Hematopoietic multipotent progenitor cell treated with erythropoietin and hydrocortisone succinate and interleukin-3 and kit ligand, for 8 days (in vitro differentiated cells): ENCODE measurements around the gene SERAC1.
"Not testable (repeated sequence)": the region's sequence is repeated elsewhere in the genome, so short reads cannot be mapped to it uniquely, and the experiment has no call there.

Experiments used
- DNase-seq: peaks from one replicate; pipeline ENCODE4 v3.0.0-alpha.2; 2015

Gene SERAC1

GRCh38 chr6:158168040-158168289 lies at the start of gene SERAC1:
Gene SERAC1, minus strand, starts transcription at chr6:158168262. Its CDS starts 9,899 bp downstream, at chr6:158158363.
- DNase-seq = no peak

GRCh38 chr6:158213925-158214674 lies 46.0 kb upstream of the SERAC1 start:
- DNase-seq = peak; percentile 82

DNA sequence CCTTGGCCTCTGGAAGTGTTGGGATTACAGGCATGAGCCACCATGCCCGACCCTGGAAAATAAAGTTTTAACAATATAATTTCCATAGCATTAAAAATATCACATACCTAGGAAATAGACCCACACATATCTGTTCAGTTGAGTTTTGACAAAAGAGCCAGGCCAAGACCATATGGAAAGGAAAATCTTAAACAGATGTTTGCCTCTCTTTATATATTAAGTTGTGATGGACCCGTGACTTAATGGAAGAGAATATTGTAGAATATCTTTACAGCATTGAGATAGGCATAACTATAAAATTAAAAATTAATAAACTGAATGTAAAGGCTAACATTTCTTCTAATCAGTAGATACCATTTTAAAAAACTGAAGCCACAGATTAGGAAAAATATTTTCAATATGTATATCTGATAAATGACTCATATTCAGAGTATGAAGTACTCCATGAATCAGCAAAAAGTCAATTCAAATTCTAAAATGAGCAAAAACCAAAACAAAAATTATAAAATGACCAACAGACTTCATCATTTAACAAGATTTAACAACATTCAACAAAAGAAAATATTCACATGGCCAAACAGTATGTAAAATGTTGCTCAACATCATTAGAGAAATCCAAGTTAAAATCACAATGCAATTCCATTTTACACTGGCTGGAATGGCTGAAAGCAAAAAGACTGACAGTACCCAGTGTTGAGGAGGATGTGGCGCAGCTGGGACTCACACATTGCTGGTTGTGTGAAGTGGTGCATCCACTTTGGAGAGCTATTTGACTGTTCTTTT lies 43.4 kb upstream of the SERAC1 start:
- DNase-seq = peak; percentile 18

DNA sequence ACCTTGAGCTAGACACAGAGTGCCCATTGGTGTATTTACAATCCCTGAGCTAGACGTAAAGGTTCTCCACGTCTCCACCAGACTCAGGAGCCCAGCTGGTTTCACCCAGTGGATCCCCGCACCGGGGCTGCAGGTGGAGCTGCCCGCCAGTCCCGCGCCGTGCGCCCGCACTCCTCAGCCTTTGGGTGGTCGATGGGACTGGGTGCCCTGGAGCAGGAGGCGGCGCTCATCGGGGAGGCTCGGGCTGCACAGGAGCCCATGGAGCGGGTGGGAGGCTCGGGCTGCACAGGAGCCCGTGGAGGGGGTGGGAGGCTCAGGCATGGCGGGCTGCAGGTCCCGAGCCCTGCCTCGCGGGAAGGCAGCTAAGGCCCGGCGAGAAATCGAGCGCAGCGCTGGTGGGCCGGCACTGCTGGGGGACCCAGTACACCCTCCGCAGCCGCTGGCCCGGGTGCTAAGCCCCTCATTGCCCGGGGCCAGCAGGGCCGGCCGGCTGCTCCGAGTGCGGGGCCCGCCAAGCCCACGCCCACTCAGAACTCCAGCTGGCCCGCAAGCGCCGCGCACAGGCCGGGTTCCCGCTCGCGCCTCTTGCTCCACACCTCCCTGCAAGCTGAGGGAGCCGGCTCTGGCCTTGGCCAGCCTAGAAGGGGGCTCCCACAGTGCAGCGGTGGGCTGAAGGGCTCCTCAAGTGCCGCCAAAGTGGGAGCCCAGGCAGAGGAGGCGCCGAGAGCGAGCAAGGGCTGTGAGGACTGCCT lies 41.7 kb upstream of the SERAC1 start:
- DNase-seq = not testable (repeated sequence)

DNA sequence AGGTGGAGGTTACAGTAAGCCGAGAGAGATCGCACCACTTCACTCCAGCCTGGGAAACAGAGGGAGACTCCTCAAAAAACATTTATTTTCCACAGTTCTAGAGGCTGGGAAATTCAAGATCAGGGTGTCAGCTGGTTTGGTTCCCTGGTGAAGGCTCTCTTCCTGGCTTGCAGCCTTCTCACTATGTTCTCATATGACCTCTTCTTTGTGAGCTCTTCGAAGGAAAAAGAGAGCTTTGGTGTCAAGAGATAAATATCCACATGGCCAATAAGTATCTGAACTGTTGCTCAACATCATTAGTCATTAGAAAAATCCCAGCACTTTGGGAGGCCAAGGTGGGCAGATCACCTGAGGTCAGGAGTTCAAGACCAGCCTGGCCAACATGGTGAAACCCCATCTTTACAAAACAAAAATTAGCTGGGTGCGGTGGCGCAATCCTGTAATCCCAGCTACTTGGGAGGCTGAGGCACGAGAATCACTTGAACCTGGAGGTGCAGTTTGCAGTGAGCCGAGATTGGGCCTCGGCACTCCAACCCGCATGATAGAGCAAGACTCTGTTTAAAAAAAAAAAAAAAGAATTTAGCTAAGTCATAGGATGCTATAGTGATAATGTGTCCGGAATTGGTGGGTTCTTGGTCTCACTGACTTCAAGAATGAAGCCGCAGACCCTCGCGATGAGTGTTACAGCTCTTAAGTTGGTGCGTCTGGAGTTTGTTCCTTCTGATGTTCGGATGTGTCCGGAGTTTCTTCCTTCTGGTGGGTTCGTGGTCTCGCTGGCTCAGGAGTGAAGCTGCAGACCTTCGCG lies 40.4 kb upstream of the SERAC1 start:
- not testable (repeated sequence) for DNase-seq

GRCh38 chr6:158207422-158207788 lies 39.3 kb upstream of the SERAC1 start:
- DNase-seq = no peak

DNA sequence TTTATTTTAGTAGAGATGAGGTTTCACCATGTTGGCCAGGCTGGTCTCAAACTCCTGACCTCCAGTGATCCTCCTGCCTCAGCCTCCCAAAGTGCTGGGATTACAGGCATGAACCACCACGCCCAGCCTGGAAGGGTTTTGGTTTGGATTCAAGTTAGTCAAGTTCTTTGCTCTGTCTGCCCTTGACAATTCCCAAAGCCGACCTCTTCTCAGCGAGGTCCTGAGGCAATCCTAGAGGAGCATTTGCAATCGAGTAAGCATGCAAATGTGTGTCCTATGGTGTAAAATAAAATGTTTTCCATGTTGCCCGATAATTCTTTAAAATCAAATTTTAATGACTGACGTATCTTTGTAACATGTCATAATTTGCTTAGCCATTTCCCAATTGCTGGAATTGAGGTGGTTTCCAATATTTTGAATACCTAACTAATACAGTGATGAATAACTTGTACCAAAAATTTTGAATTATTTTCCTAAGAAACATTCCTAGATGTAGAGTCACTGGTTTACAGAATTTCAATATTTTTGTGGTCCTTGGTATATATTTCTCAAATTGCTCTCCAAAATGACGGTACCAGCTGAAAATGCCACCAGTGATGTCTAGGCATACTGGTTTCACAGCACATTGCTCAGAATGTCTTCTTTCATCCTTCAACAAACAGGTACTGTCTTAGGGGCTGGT lies 38.8 kb upstream of the SERAC1 start:
- no peak for DNase-seq

- DNase-seq = peak; percentile 12
Measured at GRCh38 chr6:158205169-158205944, 37.3 kb upstream of the SERAC1 start.

GRCh38 chr6:158198461-158198860 lies 30.4 kb upstream of the SERAC1 start:
- DNase-seq = no peak

DNA sequence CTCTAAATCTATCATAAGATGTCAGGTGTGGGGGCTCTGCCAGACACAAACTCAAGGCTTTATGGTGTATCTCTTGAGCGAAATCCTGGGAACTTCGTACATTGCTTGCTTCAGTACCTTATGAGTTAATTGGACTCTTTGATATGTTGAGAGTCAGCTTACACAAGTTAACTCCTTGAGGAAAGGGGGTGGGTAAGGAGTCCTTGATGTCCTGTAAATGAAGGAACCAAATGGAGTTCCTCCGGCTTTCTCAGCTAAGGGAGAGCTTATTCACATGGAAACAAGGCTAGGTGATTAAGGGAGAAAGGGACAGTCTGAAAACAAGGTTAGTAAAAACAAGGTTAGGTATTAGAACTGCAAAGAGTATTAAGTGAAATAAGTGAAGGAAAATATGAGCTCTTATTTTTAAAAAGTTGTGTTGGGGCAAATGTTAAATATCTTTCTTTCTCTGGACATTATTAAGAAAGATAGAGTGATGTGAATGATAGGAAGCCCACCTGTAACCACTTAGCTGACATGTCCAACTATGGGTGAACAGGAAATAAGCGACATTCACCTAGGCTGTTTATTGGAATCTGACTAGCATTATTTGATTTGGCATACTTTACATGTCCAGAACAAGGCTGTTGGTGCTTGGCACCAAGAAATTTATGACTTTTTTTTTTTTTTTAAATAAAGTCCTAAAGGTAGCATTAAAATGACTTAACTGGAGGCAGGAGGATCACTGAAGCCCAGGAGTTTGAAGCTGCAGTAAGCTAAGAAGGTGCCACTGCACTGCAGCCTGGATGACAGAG lies 26.6 kb upstream of the SERAC1 start:
- DNase-seq = no peak

DNA sequence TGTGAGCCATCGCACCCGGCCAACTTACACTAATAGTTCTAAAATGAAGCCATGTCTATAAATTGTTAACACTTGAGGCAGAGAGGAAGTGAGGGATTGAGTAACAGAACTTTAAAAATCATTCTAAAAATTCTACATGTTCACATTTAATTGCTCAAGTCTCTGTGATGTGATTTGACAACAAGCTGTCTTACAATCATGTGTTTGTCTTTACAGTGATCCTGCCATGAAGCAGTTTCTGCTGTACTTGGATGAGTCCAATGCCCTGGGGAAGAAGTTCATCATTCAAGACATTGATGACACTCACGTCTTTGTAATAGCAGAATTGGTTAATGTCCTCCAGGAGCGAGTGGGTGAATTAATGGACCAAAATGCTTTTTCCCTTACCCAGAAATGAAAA lies 23.7 kb upstream of the SERAC1 start:
- no peak for DNase-seq

DNA sequence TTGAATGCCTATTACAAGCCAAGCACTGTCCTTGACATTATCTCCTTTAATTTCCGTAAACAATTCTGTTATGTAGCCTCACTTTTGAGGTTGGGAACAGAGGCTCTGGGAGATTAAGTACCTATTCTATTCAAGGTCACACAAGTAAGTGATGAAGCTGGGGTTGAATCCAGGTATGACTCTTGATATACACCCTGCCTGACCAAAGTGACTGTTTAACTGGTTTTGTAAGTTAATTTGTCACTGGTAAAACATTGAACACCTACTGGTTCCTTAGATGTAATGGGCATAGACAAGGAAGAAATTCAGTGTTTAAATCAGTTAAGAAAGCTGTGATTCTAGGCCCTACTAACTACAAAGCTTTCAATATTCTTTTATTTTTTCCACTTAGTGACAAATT lies 23.0 kb upstream of the SERAC1 start:
- DNase-seq = no peak

DNA sequence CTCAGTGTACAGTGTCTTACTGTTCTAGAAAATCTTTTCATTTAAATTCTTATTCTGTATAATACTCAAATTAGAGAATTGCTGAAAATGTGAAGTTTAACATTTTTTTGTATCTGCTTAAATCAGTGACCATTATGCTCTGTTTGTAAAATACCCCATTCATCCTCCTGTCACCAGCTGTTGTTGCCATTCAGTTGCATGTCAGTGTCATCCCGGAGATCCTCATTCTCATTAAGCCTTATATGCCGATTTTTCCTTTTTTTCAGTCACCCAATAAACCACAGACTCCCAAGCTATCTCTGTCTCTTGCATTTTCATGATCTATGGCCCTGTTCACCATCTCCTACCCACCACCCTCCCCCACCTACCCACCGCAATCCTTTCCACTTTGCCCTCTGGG lies 20.5 kb upstream of the SERAC1 start:
- no peak for DNase-seq

GRCh38 chr6:158185729-158186456 lies 17.8 kb upstream of the SERAC1 start:
- no peak for DNase-seq

DNA sequence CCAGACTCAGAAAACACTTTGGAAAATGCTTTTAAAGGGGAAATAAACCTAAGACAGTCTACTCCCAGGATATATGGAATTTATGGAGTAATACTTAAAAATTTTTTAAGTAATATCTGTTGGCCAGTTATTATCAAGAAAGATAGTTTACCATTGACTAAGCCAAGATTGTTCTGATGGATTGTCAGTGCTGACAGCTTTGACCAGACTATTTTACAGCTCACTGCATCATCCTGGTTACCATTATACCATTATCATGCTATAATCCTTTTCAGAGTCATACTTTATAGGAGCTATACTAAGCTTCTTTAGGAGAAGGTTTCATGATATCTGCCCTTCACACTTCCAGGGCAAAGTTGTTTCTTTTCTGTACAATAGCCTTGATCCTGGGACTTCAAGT lies 16.5 kb upstream of the SERAC1 start:
- DNase-seq = no peak

DNA sequence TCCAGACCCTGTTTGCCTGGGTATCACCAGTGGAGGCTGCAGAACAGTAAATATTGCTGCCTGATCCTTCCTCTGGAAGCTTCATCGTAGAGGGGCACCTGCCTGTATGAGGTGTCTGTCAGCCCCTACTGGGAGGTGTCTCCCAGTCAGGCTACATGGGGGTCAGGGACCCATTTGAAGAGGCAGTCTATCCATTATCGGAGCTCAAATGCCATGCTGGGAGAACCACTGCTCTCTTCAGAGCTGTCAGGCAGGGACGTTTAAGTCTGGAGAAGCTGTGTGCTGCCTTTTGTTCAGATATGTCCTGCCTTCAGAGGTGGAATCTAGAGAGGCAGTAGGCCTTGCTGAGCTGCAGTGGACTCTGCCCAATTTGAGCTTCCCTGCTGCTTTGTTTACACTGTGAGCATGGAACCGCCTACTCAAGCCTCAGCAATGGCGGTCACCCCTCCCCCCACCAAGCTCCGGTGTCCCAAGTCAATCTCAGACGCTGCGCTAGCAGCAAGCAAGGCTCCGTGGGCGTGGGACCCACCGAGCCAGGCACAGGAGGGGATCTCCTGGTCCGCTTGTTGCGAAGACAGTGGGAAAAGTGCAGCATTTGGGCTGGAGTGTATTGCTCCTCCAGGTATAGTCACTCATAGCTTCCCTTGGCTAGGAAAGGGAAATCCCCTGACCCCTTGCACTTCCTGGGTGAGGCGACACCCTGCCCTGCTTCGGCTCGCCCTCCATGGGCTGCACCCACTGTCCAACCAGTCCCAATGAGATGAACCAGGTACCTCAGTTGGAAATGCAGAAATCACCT lies 15.3 kb upstream of the SERAC1 start:
- DNase-seq = not testable (repeated sequence)

DNA sequence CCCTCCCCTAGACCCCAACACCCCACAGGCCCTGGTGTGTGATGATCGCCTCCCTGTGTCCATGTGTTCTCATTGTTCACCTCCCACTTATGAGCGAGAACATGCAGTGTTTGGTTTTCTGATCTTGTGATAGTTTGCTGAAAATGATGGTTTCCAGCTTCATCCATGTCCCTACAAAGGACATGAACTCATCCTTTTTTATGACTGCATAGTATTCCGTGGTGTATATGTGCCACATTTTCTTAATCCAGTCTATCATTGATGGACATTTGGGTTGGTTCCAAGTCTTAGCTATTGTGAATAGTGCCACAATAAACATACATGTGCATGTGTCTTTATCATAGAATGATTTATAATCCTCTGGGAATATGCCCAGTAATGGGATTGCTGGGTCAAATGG lies 9.7 kb upstream of the SERAC1 start:
- not testable (repeated sequence) for DNase-seq

DNA sequence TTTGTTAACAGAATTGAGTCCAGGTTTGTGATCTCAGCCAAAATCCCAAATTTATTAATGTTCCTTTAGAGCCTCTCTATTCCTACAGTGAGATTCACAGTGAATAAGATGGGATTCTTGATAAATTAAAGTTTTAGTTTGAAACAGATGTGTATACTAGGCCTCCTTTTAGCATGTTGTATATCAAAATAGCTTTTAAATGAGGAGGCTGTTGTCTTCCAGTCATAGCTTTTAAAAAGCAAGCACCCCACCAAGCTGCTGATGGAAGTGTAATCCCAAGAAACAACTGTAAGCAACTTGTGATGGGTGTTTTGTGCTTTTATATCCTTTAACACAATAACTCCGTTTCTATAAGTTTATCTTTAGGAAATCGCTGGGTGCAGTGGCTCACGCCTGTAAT lies 7.0 kb upstream of the SERAC1 start:
- DNase-seq = no peak

GRCh38 chr6:158174514-158174913 lies 6.5 kb upstream of the SERAC1 start:
- no peak for DNase-seq
